ENCODE data around the gene RALBP1. TPM values are rescaled to one million over a fixed set of nuclear protein-coding genes. Genes with fewer than 3 reads are reported as not detected.

RALBP1 gene
- total RNA-seq, 3 donors from 2014 or later: 67.2 to 91.2 (median 82.2) TPM

DNA sequence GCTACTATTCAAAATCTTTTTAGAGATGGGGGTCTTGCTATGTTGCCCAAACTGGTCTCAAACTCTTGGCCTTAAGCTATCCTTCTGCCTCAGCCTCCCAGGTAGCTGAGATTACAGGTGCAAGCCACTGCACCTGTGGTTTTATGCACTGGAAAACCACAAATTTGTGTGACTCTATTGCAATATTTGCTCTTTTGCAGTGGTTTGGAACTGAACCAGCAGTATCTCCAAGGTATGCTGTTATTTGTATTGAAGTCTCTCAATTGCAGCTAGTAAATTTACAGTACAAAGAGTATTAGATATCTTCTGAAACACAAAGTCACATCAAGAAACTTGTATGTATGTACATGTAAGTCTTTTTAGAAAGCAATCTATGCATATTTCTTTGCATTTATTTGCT, 92.9 kb downstream of the RALBP1 start:
- Histone ChIP-seq H3K27me3 (no peaks in the 10 kb centered on the region), H3K36me3 (no peaks in the 10 kb centered on the region), H3K9me3 (no peaks in the 10 kb centered on the region), H3K4me3 (no peak overlapping the region), H3K27ac (no peak overlapping the region), H3K4me1 (no peaks in the 10 kb centered on the region)
- TF ChIP-seq POLR2A (IDR thresholded peaks at IDR 0.05) (no peak), POLR2AphosphoS5 (IDR thresholded peaks at IDR 0.05) (no peak)
- TF ChIP-seq, protein P1, sequence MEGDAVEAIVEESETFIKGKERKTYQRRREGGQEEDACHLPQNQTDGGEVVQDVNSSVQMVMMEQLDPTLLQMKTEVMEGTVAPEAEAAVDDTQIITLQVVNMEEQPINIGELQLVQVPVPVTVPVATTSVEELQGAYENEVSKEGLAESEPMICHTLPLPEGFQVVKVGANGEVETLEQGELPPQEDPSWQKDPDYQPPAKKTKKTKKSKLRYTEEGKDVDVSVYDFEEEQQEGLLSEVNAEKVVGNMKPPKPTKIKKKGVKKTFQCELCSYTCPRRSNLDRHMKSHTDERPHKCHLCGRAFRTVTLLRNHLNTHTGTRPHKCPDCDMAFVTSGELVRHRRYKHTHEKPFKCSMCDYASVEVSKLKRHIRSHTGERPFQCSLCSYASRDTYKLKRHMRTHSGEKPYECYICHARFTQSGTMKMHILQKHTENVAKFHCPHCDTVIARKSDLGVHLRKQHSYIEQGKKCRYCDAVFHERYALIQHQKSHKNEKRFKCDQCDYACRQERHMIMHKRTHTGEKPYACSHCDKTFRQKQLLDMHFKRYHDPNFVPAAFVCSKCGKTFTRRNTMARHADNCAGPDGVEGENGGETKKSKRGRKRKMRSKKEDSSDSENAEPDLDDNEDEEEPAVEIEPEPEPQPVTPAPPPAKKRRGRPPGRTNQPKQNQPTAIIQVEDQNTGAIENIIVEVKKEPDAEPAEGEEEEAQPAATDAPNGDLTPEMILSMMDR (IDR thresholded peaks at IDR 0.05): no peak
- no peak for DNase-seq (ENCODE audit: low spot score in 2 of 2)
- intact Hi-C loops (cut with DNase I; ENCODE audit: low total_unique reads): no loop called here

DNA sequence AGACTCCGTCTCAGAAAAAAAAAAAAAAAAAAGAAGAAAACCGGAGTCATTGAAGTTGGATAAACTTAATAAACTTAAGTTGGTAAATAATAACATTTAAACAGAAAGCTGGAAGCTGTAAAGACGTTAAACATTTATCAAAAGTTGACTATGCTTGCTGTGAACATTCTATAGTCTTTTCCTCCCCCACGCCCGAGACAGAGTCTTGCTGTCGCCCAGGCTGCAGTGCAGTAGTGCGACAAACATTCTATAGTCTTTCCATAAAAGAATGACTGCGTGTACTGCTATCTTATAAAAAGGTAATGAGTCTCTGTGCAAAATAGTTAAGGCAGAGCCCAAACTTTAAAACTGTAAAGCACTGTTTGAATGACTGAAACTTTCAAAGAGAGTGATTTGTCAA, 93.9 kb downstream of the RALBP1 start:
- Histone ChIP-seq H3K4me3 (no peak overlapping the region), H3K27me3 (no peaks in the 10 kb centered on the region), H3K4me1 (no peaks in the 10 kb centered on the region), H3K9me3 (no peaks in the 10 kb centered on the region), H3K36me3 (no peaks in the 10 kb centered on the region), H3K27ac (no peak overlapping the region)
- TF ChIP-seq, protein P1 (IDR thresholded peaks at IDR 0.05): no peak
- TF ChIP-seq POLR2AphosphoS5 (IDR thresholded peaks at IDR 0.05): no peak
- TF ChIP-seq POLR2A (IDR thresholded peaks at IDR 0.05): no peak
- no peak for DNase-seq (ENCODE audit: low spot score in 2 of 2)
- intact Hi-C loops (cut with DNase I; ENCODE audit: low total_unique reads): no loop called here

DNA sequence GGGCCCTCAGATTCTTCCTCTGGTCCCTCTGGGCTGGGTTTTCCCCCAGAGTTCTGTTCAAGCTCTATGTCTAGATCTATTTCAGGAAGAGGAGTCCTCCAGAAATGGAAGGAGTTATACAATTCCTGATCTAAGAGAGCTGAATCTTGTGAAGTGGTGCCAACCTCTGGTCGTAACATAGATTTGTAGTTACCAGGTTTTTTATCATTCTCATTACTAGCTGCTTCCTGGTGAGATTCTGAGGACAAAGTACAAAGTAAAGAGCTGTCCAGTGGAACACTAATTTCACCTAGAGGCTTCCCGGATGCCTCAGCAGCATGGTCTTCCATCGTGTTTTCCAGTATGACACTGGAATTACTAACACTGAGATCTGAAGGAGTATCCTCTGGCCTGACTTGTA, 94.9 kb downstream of the RALBP1 start:
- intact Hi-C loops (cut with DNase I; ENCODE audit: low total_unique reads): no loop called here
- no peaks in the 10 kb centered on the region for H3K4me1 ChIP-seq
- no peaks in the 10 kb centered on the region for H3K9me3 ChIP-seq
- H3K27me3 ChIP-seq: no peaks in the 10 kb centered on the region
- H3K36me3 ChIP-seq: no peaks in the 10 kb centered on the region
- no peak overlapping the region for H3K27ac ChIP-seq
- TF ChIP-seq POLR2AphosphoS5 (IDR thresholded peaks at IDR 0.05) (no peak), POLR2A (IDR thresholded peaks at IDR 0.05) (no peak)
- TF ChIP-seq, protein P1 (IDR thresholded peaks at IDR 0.05): no peak
- DNase-seq (ENCODE audit: low spot score in 2 of 2): no peak
- no peak overlapping the region for H3K4me3 ChIP-seq

DNA sequence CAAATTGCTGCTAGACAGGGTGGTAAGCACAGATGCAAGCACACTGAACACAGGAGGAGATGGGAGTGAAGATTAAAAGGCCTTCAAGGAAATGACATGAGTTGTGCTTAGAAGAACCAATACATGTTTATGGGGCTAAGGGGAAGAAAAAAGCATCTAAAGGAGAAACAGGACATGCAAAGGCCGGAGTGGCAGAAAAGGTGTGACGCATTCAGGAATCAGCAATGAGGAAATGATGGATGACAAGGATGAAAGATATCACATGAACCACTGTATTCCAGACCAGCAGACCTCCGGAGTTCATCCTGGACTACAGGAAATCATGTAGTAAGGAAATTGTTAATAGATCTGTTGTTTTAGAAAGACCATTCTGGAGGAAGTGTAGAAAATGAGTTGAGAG, 96.2 kb downstream of the RALBP1 start:
- intact Hi-C loops (cut with DNase I; ENCODE audit: low total_unique reads): no loop called here
- Histone ChIP-seq H3K27me3 (no peaks in the 10 kb centered on the region), H3K4me1 (no peaks in the 10 kb centered on the region), H3K4me3 (no peak overlapping the region), H3K9me3 (no peaks in the 10 kb centered on the region), H3K27ac (no peak overlapping the region), H3K36me3 (no peaks in the 10 kb centered on the region)
- TF ChIP-seq POLR2A (IDR thresholded peaks at IDR 0.05) (no peak), POLR2AphosphoS5 (IDR thresholded peaks at IDR 0.05) (no peak)
- TF ChIP-seq, protein P1 (IDR thresholded peaks at IDR 0.05): no peak
- DNase-seq (ENCODE audit: low spot score in 2 of 2): no peak

DNA sequence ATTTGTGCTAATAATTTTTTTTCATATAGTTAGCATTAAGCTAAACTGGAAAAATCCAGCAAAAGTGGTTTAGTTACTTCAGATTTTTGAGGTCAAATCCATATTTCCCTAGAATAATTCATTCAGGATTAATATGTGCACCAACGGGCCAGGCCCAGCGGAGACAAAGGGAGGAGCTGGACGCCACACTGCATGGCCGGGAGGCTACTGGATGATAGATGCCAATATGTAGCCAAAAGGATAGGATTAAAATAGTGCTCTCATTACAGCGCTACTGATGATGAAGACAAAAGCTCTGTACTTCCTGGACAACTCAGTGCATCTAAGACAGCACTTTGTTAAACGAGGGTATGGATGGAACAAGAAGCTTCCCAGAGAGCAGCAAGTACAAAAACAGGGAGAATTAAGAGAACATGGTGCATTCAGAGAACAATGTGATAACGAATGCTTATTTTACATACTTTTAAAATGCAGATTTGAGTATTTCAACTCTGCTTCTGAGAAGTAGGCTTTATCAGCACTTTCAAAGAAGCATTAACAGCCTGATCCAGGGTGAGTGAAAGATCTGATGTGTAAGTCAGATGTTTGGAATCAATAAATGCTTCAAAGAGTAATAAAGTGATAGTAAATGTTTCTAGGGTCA, 99.3 kb downstream of the RALBP1 start:
- H3K27ac ChIP-seq: no peak overlapping the region
- intact Hi-C loops (cut with DNase I; ENCODE audit: low total_unique reads): no loop called here
- H3K4me1 ChIP-seq: no peaks in the 10 kb centered on the region
- no peaks in the 10 kb centered on the region for H3K36me3 ChIP-seq
- no peaks in the 10 kb centered on the region for H3K9me3 ChIP-seq
- TF ChIP-seq, protein P1 (IDR thresholded peaks at IDR 0.05): no peak
- TF ChIP-seq POLR2A (IDR thresholded peaks at IDR 0.05) (no peak), POLR2AphosphoS5 (IDR thresholded peaks at IDR 0.05) (no peak)
- no peak overlapping the region for H3K4me3 ChIP-seq
- DNase-seq (ENCODE audit: low spot score in 2 of 2): no peak
- H3K27me3 ChIP-seq: no peaks in the 10 kb centered on the region
